ENCODE measurements around the gene WDR74. TPM values are rescaled to one million over a fixed set of nuclear protein-coding genes. Genes with fewer than 3 reads are reported as not detected.
"Not testable (repeated sequence)": the region's sequence is repeated elsewhere in the genome, so short reads cannot be mapped to it uniquely, and the experiment has no call there.

Gene WDR74
- polyA plus RNA-seq, 4 donors: 30.3 to 47.5 (median 35.6) TPM

DNA sequence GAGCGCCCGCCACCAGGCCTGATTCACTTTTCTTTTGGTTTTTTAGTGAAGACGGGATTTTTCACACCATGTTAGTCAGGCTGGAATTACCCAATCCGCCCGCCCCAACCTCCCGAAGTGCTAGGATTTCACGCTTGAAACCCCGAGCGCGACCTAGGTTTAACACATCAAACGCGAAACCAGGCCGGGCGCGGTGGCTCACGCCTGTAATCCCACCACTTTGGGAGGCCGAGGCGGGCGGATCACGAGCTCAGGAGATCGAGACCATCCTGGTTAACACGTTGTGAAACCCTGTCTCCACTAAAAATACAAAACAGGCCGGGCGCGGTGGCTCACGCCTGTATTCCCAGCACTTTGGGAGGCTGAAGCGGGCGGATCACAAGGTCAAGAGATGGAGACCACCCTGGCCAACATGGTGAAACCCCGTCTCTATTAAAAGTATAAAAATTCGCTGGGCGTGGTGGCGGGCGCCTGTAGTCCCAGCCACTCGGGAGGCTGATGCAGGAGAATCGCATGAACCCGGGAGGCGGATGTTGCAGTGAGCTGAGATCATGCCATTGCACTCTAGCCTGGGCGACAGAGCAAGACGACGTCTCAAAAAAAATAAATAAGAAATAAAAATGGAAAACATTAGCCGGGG, 1.5 kb upstream of the WDR74 start:
- not testable (repeated sequence) for FAIRE-seq
- peak in 1 of 2 donors; percentile 44 for DNase-seq
- whole genome bisulfite sequencing, 3 donors: 1% methylated on average over 41 of the region's 41 CpGs

DNA sequence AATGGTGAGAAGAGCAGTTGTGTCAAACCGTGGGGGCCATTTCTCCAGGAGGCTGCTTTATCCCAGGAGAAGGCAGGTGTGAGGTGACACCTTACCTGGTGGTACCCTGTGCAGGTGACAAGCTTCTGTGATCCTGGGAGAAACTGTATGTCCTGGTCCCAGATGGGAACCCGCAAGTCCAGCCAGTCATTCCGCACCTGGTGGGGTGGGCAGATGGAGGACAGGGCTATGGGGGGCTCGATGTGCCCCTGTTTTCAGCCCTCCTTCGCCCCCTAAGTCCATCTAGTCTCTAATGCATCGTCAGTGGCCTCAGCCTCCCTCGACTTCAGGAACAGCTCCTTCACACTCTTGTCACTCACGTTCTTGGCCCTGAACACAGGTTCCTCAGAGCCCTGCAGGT, 4.1 kb downstream of the WDR74 start:
- Histone ChIP-seq H3K27ac (ENCODE audit: low read depth in 1 of 3, low read length in 2 of 3) (no peak overlapping the region), H3K27me3 (ENCODE audit: control insufficient read depth in 3 of 3, insufficient read depth in 3 of 3, low read length in 3 of 3) (no peaks in the 10 kb centered on the region), H3K9me3 (ENCODE audit: control insufficient read depth in 2 of 2, insufficient read depth in 1 of 2, low read depth in 1 of 2, low read length in 1 of 2) (no peaks in the 10 kb centered on the region), H3K4me3 (ENCODE audit: low read depth in 1 of 3, low read length in 3 of 3) (no peak overlapping the region), H3K36me3 (ENCODE audit: control insufficient read depth in 3 of 3, insufficient read depth in 2 of 3, low read depth in 1 of 3, low read length in 3 of 3) (peaks cover 0 to 43% (median 8%) of the 10 kb centered on the region in 3 donors), H3K4me1 (ENCODE audit: control insufficient read depth in 3 of 3, insufficient read depth in 2 of 3, low read depth in 1 of 3, low read length in 2 of 3) (peaks cover 0 to 15% (median 2%) of the 10 kb centered on the region in 3 donors)
- WGBS, 3 donors: 81 to 86% (median 83%) methylated on average over 8 of the region's 8 CpGs
- DNase-seq: no peak
- no peak for FAIRE-seq

More for the DNA sequence above, 1.5 kb upstream of the WDR74 start:
- not testable (repeated sequence) for H3K27me3 ChIP-seq (ENCODE audit: control insufficient read depth in 3 of 3, insufficient read depth in 3 of 3, low read length in 3 of 3); H3K9me3 ChIP-seq (ENCODE audit: control insufficient read depth in 2 of 2, insufficient read depth in 1 of 2, low read depth in 1 of 2, low read length in 1 of 2)
- Histone ChIP-seq H3K36me3 (ENCODE audit: control insufficient read depth in 3 of 3, insufficient read depth in 2 of 3, low read depth in 1 of 3, low read length in 3 of 3) (peaks cover 0 to 14% (median 0%) of the 10 kb centered on the region in 3 donors), H3K27ac (ENCODE audit: low read depth in 1 of 3, low read length in 2 of 3) (peak overlapping the region; percentile 96 to 99 (median 96)), H3K4me1 (ENCODE audit: control insufficient read depth in 3 of 3, insufficient read depth in 2 of 3, low read depth in 1 of 3, low read length in 2 of 3) (peaks cover 0 to 12% (median 4%) of the 10 kb centered on the region in 3 donors), H3K4me3 (ENCODE audit: low read depth in 1 of 3, low read length in 3 of 3) (peak overlapping the region; percentile 11 to 91 (median 81))

DNA sequence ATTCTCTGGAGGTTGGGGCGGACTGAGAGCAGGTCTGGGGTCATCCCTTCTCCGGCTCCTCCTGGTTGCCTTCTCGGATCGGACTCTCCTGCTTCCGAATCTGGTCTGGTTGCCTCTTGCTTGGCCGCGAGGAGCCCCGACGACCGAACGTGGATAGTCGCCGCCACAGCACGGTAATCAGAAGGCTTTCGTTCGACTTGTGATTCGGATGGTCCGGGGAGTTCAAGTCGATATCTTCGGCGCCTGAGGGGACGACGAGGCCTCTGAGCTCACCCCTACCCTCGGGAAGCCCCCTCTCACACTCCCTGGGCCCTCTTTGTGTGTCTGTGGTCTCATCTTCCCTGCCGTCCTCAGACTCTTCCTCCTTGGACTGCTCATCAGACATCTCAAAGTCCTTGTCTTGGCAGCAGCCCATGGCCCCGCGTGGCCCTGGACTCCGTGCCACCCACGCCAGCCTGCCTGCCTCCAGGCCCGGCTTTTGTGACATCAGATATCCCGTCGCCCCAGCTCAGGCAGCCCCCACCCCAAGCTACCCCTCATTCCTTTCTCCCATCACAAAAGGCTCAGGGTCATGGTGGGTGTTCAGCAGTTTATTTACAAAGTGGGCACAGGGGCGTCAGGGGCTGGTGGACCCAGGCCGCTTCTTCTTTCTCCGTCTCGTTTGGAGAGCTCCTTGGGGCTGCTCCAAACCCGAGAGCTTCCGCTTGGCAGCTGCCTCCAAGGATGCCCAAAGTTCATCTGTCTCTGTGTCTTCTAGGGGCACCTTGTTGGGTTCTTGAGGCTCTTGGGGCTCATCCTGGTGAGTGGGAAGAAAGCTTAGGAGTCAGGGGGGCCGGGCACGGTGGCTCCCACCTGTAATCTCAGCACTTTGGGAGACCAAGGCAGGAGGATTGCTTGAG, 6.8 kb downstream of the WDR74 start, which contains the start of gene TEX54:
Gene TEX54, minus strand, starts transcription at position 506 of the 899 bp plus-strand sequence.
- peaks cover 2 to 17% (median 2%) of the 10 kb centered on the region in 3 donors for H3K4me1 ChIP-seq (ENCODE audit: control insufficient read depth in 3 of 3, insufficient read depth in 2 of 3, low read depth in 1 of 3, low read length in 2 of 3)
- no peaks in the 10 kb centered on the region for H3K27me3 ChIP-seq (ENCODE audit: control insufficient read depth in 3 of 3, insufficient read depth in 3 of 3, low read length in 3 of 3)
- 10 to 12% (median 12%) methylated on average over 39 to 40 of the region's 40 CpGs for WGBS, 3 donors
- no peaks in the 10 kb centered on the region for H3K9me3 ChIP-seq (ENCODE audit: control insufficient read depth in 2 of 2, insufficient read depth in 1 of 2, low read depth in 1 of 2, low read length in 1 of 2)
- H3K36me3 ChIP-seq (ENCODE audit: control insufficient read depth in 3 of 3, insufficient read depth in 2 of 3, low read depth in 1 of 3, low read length in 3 of 3): peaks cover 4 to 54% (median 8%) of the 10 kb centered on the region in 3 donors
- H3K4me3 ChIP-seq (ENCODE audit: low read depth in 1 of 3, low read length in 3 of 3): peak within 1 kb of the TSS; percentile 84 to 99 (median 98)
- FAIRE-seq (no peak), DNase-seq (peak in 1 of 2 donors; percentile 46)
- H3K27ac ChIP-seq (ENCODE audit: low read depth in 1 of 3, low read length in 2 of 3): peak within 1 kb of the TSS; percentile 96 to 99 (median 96)

DNA sequence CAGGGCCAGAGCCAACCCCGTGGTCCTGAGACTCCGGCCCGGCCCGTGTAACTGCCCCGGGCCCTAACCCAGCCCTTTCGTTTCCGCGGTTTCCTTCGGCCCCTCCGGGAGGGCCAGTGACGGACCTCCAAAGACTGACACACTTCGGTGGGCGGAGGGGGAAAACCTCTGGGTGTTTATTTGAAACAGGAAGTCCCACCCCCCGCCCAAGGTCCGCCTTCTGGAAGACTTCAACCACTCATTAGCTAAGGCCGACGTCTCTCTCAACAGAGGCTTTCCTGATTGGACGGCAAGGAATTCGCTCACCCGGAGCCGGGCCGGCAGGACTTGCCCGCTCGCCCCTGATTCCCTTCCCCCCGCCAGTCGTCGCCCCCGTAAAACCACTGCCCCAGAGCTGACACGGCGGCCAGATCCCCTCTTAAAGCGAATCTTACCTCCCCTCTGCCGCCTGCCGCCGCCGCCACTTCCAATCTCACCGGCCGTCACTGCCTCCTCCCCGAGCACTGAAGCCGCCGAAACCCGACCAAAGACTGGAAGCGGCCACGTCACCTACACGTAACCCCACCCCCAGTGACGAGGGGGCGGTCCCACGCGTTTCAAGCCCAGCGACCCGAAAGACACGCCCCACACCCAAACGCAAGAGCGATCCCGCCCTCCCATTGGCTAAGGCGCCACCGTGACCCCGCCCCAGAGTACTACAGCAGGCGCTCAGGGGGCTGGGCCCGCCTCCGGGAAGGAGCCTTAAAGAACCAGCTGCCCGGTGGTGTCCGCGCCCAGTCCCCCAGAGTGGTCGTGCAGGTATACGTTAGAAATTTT, 7.7 kb downstream of the WDR74 start, which contains the start of gene STX5:
Gene STX5, minus strand, starts transcription at position 532 of the 816 bp plus-strand sequence. CDS start 808 bp downstream, outside the sequence.
- DNase-seq (peak; percentile 99 to 100), FAIRE-seq (no peak)
- Histone ChIP-seq H3K27me3 (ENCODE audit: control insufficient read depth in 3 of 3, insufficient read depth in 3 of 3, low read length in 3 of 3) (no peaks in the 10 kb centered on the region), H3K27ac (ENCODE audit: low read depth in 1 of 3, low read length in 2 of 3) (peak within 1 kb of the TSS; percentile 96 to 99 (median 96)), H3K9me3 (ENCODE audit: control insufficient read depth in 2 of 2, insufficient read depth in 1 of 2, low read depth in 1 of 2, low read length in 1 of 2) (no peaks in the 10 kb centered on the region), H3K4me3 (ENCODE audit: low read depth in 1 of 3, low read length in 3 of 3) (peak within 1 kb of the TSS; percentile 84 to 99 (median 98)), H3K36me3 (ENCODE audit: control insufficient read depth in 3 of 3, insufficient read depth in 2 of 3, low read depth in 1 of 3, low read length in 3 of 3) (peaks cover 5 to 58% (median 15%) of the 10 kb centered on the region in 3 donors), H3K4me1 (ENCODE audit: control insufficient read depth in 3 of 3, insufficient read depth in 2 of 3, low read depth in 1 of 3, low read length in 2 of 3) (peaks cover 2 to 17% (median 2%) of the 10 kb centered on the region in 3 donors)
- WGBS, 3 donors: 0 to 1% (median 0%) methylated on average over 55 to 65 of the region's 65 CpGs

DNA sequence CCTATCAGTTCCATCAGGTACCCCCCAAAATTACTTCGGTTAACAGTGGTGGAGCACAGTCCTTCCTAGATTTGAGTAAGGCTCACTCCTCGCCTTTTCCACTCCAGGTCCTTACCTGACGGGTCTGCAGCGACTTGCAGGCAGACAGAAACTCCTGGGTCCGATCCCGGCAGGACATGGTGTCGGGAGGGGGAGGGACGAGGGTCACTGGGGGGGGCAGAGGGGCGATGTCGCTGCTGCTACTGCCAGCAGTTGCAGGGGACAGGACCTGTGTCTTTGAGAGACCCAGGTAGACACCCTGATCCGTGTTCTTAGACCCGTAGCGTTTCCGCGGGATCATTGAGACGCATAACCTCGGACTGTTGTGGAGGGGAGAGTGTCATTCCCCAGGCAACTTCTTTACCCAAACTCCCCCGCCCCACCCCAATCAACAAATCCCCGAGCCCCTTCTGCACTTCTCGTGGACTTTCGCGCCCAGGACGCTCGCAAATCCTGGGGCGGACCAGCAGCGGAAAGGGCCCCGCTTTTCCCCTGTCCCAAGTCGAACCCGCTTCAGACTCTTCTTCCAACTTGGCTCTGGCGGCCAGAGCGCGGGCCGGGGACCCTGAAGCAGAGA, 8.4 kb downstream of the WDR74 start:
- Histone ChIP-seq H3K4me3 (ENCODE audit: low read depth in 1 of 3, low read length in 3 of 3) (peak overlapping the region; percentile 84 to 99 (median 98)), H3K27me3 (ENCODE audit: control insufficient read depth in 3 of 3, insufficient read depth in 3 of 3, low read length in 3 of 3) (no peaks in the 10 kb centered on the region), H3K27ac (ENCODE audit: low read depth in 1 of 3, low read length in 2 of 3) (peak overlapping the region; percentile 81 to 99 (median 96)), H3K36me3 (ENCODE audit: control insufficient read depth in 3 of 3, insufficient read depth in 2 of 3, low read depth in 1 of 3, low read length in 3 of 3) (peaks cover 7 to 60% (median 15%) of the 10 kb centered on the region in 3 donors), H3K9me3 (ENCODE audit: control insufficient read depth in 2 of 2, insufficient read depth in 1 of 2, low read depth in 1 of 2, low read length in 1 of 2) (no peaks in the 10 kb centered on the region), H3K4me1 (ENCODE audit: control insufficient read depth in 3 of 3, insufficient read depth in 2 of 3, low read depth in 1 of 3, low read length in 2 of 3) (peaks cover 2 to 17% (median 2%) of the 10 kb centered on the region in 3 donors)
- FAIRE-seq: no peak
- 1 to 2% (median 1%) methylated on average over 27 to 33 of the region's 33 CpGs for WGBS, 3 donors
- no peak for DNase-seq

DNA sequence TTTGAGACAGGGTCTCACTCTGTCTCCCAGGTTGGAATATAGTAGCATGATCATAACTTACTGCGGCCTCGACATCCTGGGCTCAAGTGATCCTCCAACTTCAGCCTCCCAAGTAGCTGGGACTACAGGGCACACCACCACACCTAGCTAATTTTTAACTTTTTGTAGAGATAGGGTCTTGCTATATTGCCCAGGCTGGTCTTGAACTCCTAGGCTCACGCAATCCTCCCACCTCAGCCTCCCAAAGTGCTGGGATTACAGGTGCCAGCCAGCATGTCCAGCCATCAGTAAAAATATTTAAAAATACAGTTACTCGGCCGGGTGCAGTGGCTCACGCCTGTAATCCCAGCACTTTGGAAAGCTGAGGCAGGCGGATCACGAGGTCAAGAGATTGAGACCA, 11.3 kb downstream of the WDR74 start:
- not testable (repeated sequence) for FAIRE-seq; DNase-seq; H3K4me3 ChIP-seq (ENCODE audit: low read depth in 1 of 3, low read length in 3 of 3); H3K27me3 ChIP-seq (ENCODE audit: control insufficient read depth in 3 of 3, insufficient read depth in 3 of 3, low read length in 3 of 3); H3K4me1 ChIP-seq (ENCODE audit: control insufficient read depth in 3 of 3, insufficient read depth in 2 of 3, low read depth in 1 of 3, low read length in 2 of 3); H3K9me3 ChIP-seq (ENCODE audit: control insufficient read depth in 2 of 2, insufficient read depth in 1 of 2, low read depth in 1 of 2, low read length in 1 of 2); H3K27ac ChIP-seq (ENCODE audit: low read depth in 1 of 3, low read length in 2 of 3)
- WGBS, 3 donors: 95 to 96% (median 96%) methylated on average over 8 of the region's 8 CpGs
- H3K36me3 ChIP-seq (ENCODE audit: control insufficient read depth in 3 of 3, insufficient read depth in 2 of 3, low read depth in 1 of 3, low read length in 3 of 3): peaks cover 22 to 62% (median 30%) of the 10 kb centered on the region in 3 donors

DNA sequence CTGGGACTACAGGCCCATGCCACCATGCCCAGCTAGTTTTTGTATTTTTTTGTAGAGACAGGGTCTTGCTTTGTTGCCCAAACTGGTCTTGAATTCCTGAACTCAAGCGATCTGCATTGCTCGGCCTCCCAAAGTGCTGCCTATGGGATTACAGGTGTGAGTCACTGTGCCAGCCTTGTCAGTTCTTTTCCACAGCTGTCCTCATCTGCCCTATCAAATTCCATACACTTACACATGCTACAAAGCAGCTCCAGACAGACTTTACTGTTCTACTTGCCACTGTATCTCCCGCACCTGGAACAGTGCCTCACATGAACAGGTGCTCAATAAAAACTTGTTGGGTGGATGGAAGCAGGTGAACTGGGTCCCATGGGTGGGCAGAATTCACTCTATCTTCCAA, 15.7 kb downstream of the WDR74 start:
- FAIRE-seq: no peak
- H3K4me1 ChIP-seq (ENCODE audit: control insufficient read depth in 3 of 3, insufficient read depth in 2 of 3, low read depth in 1 of 3, low read length in 2 of 3): no peaks in the 10 kb centered on the region

More for the DNA sequence above, 15.7 kb downstream of the WDR74 start:
- no peak for DNase-seq
- 84 to 91% (median 86%) methylated on average over 3 of the region's 3 CpGs for WGBS, 3 donors
- Histone ChIP-seq H3K36me3 (ENCODE audit: control insufficient read depth in 3 of 3, insufficient read depth in 2 of 3, low read depth in 1 of 3, low read length in 3 of 3) (peaks cover 26 to 81% (median 36%) of the 10 kb centered on the region in 3 donors), H3K4me3 (ENCODE audit: low read depth in 1 of 3, low read length in 3 of 3) (no peak overlapping the region), H3K27me3 (ENCODE audit: control insufficient read depth in 3 of 3, insufficient read depth in 3 of 3, low read length in 3 of 3) (no peaks in the 10 kb centered on the region), H3K9me3 (ENCODE audit: control insufficient read depth in 2 of 2, insufficient read depth in 1 of 2, low read depth in 1 of 2, low read length in 1 of 2) (no peaks in the 10 kb centered on the region), H3K27ac (ENCODE audit: low read depth in 1 of 3, low read length in 2 of 3) (no peak overlapping the region)

All from small intestine (tissue), 7 donors.